Measurements from ENCODE around the gene B4GALNT1. TPM values are rescaled to one million over a fixed set of nuclear protein-coding genes. Genes with fewer than 3 reads are reported as not detected.

B4GALNT1 gene
- total and polyA plus RNA-seq, 2 of the 13 experiments (the other 11 are each of a cell fraction or from before 2014, with no cell fraction given), result 4.5 to 5.4 TPM

GRCh38 chr12:57621497-57622292, 11.3 kb downstream of the B4GALNT1 start (continued):
- peak; percentile 36; the same call in 1 of the 2 replicates for TF ChIP-seq RFXAP (CRISPR knock-in tag; IDR thresholded peaks at IDR 0.05; ENCODE audit: borderline replicate concordance)
- TF ChIP-seq ZNF691 (CRISPR knock-in tag; IDR thresholded peaks at IDR 0.05; ENCODE audit: borderline replicate concordance, low read depth), result 0 out of 2 replicates have a peak, but pooled peaks have one; percentile 72
- TF ChIP-seq HNRNPLL (IDR thresholded peaks at IDR 0.05; ENCODE audit: low read depth, low read length, poor library complexity, severe bottlenecking), result peak; percentile 49
- no peak for TF ChIP-seq POLR2G (IDR thresholded peaks at IDR 0.05; ENCODE audit: low read depth, low read length)
- peak; percentile 81; the same call in 1 of the 2 replicates for TF ChIP-seq ZNF607 (CRISPR knock-in tag; IDR thresholded peaks at IDR 0.05; ENCODE audit: borderline replicate concordance)
- TF ChIP-seq ZNF350 (CRISPR knock-in tag; IDR thresholded peaks at IDR 0.05; ENCODE audit: borderline replicate concordance, low read depth), result peak; percentile 80
- peak; percentile 55; the same call in 1 of the 2 replicates for TF ChIP-seq NFKB2 (CRISPR knock-in tag; IDR thresholded peaks at IDR 0.05; ENCODE audit: borderline replicate concordance)
- TF ChIP-seq ZNF317 (CRISPR knock-in tag; IDR thresholded peaks at IDR 0.05), result no peak
- 0 out of 2 replicates have a peak, but pooled peaks have one; percentile 8 for TF ChIP-seq ZBTB26 (CRISPR knock-in tag; IDR thresholded peaks at IDR 0.05; ENCODE audit: borderline replicate concordance)
- TF ChIP-seq ZNF790 (CRISPR knock-in tag; IDR thresholded peaks at IDR 0.05; ENCODE audit: borderline replicate concordance), result 0 out of 2 replicates have a peak, but pooled peaks have one; percentile 44
- 0 out of 2 replicates have a peak, but pooled peaks have one; percentile 27 for TF ChIP-seq KAT8 (CRISPR knock-in tag; IDR thresholded peaks at IDR 0.05)
- TF ChIP-seq ZNF703 (CRISPR knock-in tag; IDR thresholded peaks at IDR 0.05; ENCODE audit: borderline replicate concordance), result no peak
- TF ChIP-seq ZNF263 (CRISPR knock-in tag; IDR thresholded peaks at IDR 0.05), result 0 out of 2 replicates have a peak, but pooled peaks have one; percentile 46
- peak; percentile 68 to 78; a peak in 3 of 4 replicates for TF ChIP-seq HMGXB4 (CRISPR knock-in tag; IDR thresholded peaks at IDR 0.05; ENCODE audit: borderline replicate concordance in 1 of 2, low read depth in 1 of 2)
- peak; percentile 78 for TF ChIP-seq ZNF687 (CRISPR knock-in tag; IDR thresholded peaks at IDR 0.05)
- TF ChIP-seq SP2 (CRISPR knock-in tag; IDR thresholded peaks at IDR 0.05), result peak; percentile 31; the same call in 1 of the 2 replicates
- TF ChIP-seq CBX2 (IDR thresholded peaks at IDR 0.05; ENCODE audit: low read depth, low read length), result no peak
- TF ChIP-seq CBX2 (CRISPR knock-in tag; IDR thresholded peaks at IDR 0.05; ENCODE audit: low read depth), result 0 out of 2 replicates have a peak, but pooled peaks have one; percentile 58
